Right cardiac atrium (tissue), 5 donors: ENCODE data around the gene POLA1. TPM values are rescaled to one million over a fixed set of nuclear protein-coding genes. Genes with fewer than 3 reads are reported as not detected.

Experiments
- ATAC-seq, 2 donors: fragments of 200-7000 bp; cut with Tn5 transposase; one replicate each; pipeline versions ENCODE4 v1.8.0 to v1.9.1; 2020; ENCODE audit warnings: moderate library complexity in 2 of 2, mild to moderate bottlenecking in 1 of 2
- DNase-seq, 3 donors: peaks; one replicate each; pipeline ENCODE4 v3.0.0-alpha.2; 2020
- H3K27ac ChIP-seq: one replicate; pipeline ENCODE4 v1.5.1; 2013; ENCODE audit warnings: mild to moderate bottlenecking, low read length, control low read depth, moderate library complexity
- H3K27me3 ChIP-seq: one replicate; pipeline ENCODE4 v1.6.1; 2013; ENCODE audit not compliant: control insufficient read depth, insufficient read depth
- H3K4me1 ChIP-seq: one replicate; pipeline ENCODE4 v1.6.1; 2013; ENCODE audit warnings: low read length; ENCODE audit not compliant: control insufficient read depth, insufficient read depth
- H3K4me3 ChIP-seq: one replicate; pipeline ENCODE4 v1.5.1; 2013; ENCODE audit warnings: low read length, control low read depth
- H3K9me3 ChIP-seq: one replicate; pipeline ENCODE4 v1.6.1; 2013; ENCODE audit warnings: low read length; ENCODE audit not compliant: control insufficient read depth
- WGBS: extraction: QIAGEN DNeasy Blood & Tissue Kit; methylation state at CpG from one replicate; pipeline ENCODE4 v1.1.7; 2013; 5-methylcytosine and 5-hydroxymethylcytosine counted together
- intact Hi-C, 4 donors: fragments of 100-400 bp; cut with DNase I; formaldehyde crosslinking; loops; one replicate each; pipeline versions ENCODE4 v1.11.0 to v1.14.0; 2022 to 2023
- polyA plus RNA-seq: library from polyadenylated mRNA; stranded (reverse); fragments of 200-250 nt; gene quantifications from one replicate; pipeline ENCODE4 v1.2.3, GENCODE V29; 2013
- total RNA-seq, 4 donors: library from RNA; stranded (reverse); fragmentation: NEBNext Ultra II Directional; extraction: Animal tissue kit (Norgen Biotek cat#: 25700); gene quantifications; one replicate each; pipeline ENCODE4 v1.2.1, GENCODE V29; 2021
- donor health status: healthy with polysubstance abuse.
- donor health status: DM: no; HTN: yes; CAD: no.
- donor health status: DM: no; HTN: no; CAD: no.
- donor health status: DM: no; HTN: yes; CAD: no; lungs with severe emphysema.
- donor health status: DM: yes; HTN: yes; CAD: no.

Gene POLA1
- total and polyA plus RNA-seq, 5 donors: 3.6 to 12.3 (median 9.1) TPM

- ATAC-seq: no peak
- peak in 1 of 3 donors; percentile 17 for DNase-seq
- H3K4me3 ChIP-seq: no peak overlapping the region
- no peaks in the 10 kb centered on the region for H3K4me1 ChIP-seq
- H3K27me3 ChIP-seq: no peaks in the 10 kb centered on the region
- H3K27ac ChIP-seq: no peak overlapping the region
- WGBS: 13% methylated on average over 40 of the region's 40 CpGs
- no peaks in the 10 kb centered on the region for H3K9me3 ChIP-seq
- intact Hi-C loops: no loop called here
Measured at GRCh38 chrX:25003066-25003849, 309.5 kb downstream of the POLA1 start.

GRCh38 chrX:25004040-25004439 is 310.3 kb downstream of the POLA1 start:
- H3K9me3 ChIP-seq: no peaks in the 10 kb centered on the region
- H3K27me3 ChIP-seq: no peaks in the 10 kb centered on the region
- H3K4me1 ChIP-seq: no peaks in the 10 kb centered on the region
- H3K27ac ChIP-seq: no peak overlapping the region
- H3K4me3 ChIP-seq: no peak overlapping the region
- DNase-seq (no peak), ATAC-seq (no peak)
- whole genome bisulfite sequencing: 23% methylated on average over 10 of the region's 10 CpGs
- intact Hi-C loops: no loop called here

- intact Hi-C loops: no loop called here
- no peak for ATAC-seq
- WGBS: 2% methylated on average over 59 of the region's 59 CpGs
- no peaks in the 10 kb centered on the region for H3K9me3 ChIP-seq
- no peak overlapping the region for H3K27ac ChIP-seq
- no peaks in the 10 kb centered on the region for H3K27me3 ChIP-seq
- DNase-seq: no peak
- no peak overlapping the region for H3K4me3 ChIP-seq
- no peaks in the 10 kb centered on the region for H3K4me1 ChIP-seq
Measured at GRCh38 chrX:25004485-25005032, 310.8 kb downstream of the POLA1 start.

GRCh38 chrX:25005034-25005381 is 311.3 kb downstream of the POLA1 start:
- 2% methylated on average over 23 of the region's 23 CpGs for WGBS
- Histone ChIP-seq H3K27me3 (no peaks in the 10 kb centered on the region), H3K4me3 (peak overlapping the region; percentile 29), H3K27ac (no peak overlapping the region), H3K4me1 (no peaks in the 10 kb centered on the region), H3K9me3 (no peaks in the 10 kb centered on the region)
- DNase-seq (no peak), ATAC-seq (no peak)
- intact Hi-C loops: no loop called here

GRCh38 chrX:25005382-25006185 is 311.9 kb downstream of the POLA1 start:
- 4% methylated on average over 72 of the region's 72 CpGs for WGBS
- intact Hi-C loops: no loop called here
- peak in 2 of 3 donors; percentile 37 to 41 for DNase-seq

GRCh38 chrX:25006586-25007058 is 312.9 kb downstream of the POLA1 start:
- 16% methylated on average over 7 of the region's 7 CpGs for WGBS
- H3K4me1 ChIP-seq: no peaks in the 10 kb centered on the region
- intact Hi-C loops: no loop called here
- no peaks in the 10 kb centered on the region for H3K27me3 ChIP-seq
- H3K9me3 ChIP-seq: no peaks in the 10 kb centered on the region
- ATAC-seq (no peak), DNase-seq (no peak)
- no peak overlapping the region for H3K4me3 ChIP-seq
- no peak overlapping the region for H3K27ac ChIP-seq

More at GRCh38 chrX:25005382-25006185, 311.9 kb downstream of the POLA1 start:
- H3K27ac ChIP-seq: no peak overlapping the region
- H3K9me3 ChIP-seq: no peaks in the 10 kb centered on the region
- peak overlapping the region; percentile 29 for H3K4me3 ChIP-seq
- ATAC-seq: peak in 1 of 2 donors; percentile 18
- H3K4me1 ChIP-seq: no peaks in the 10 kb centered on the region
- no peaks in the 10 kb centered on the region for H3K27me3 ChIP-seq

GRCh38 chrX:25007059-25008053 is 313.6 kb downstream of the POLA1 start:
- H3K9me3 ChIP-seq: no peaks in the 10 kb centered on the region
- H3K4me3 ChIP-seq: no peak overlapping the region
- ATAC-seq (no peak), DNase-seq (peak in 1 of 3 donors; percentile 28)
- H3K27ac ChIP-seq: no peak overlapping the region
- WGBS: 5% methylated on average over 56 of the region's 64 CpGs
- intact Hi-C loops: no loop called here
- H3K4me1 ChIP-seq: no peaks in the 10 kb centered on the region
- no peaks in the 10 kb centered on the region for H3K27me3 ChIP-seq

GRCh38 chrX:25009407-25009806 is 315.7 kb downstream of the POLA1 start:
- Histone ChIP-seq H3K27me3 (no peaks in the 10 kb centered on the region), H3K27ac (no peak overlapping the region), H3K4me3 (no peak overlapping the region), H3K9me3 (no peaks in the 10 kb centered on the region), H3K4me1 (no peaks in the 10 kb centered on the region)
- ATAC-seq (no peak), DNase-seq (no peak)
- 47% methylated on average over 7 of the region's 7 CpGs for WGBS
- intact Hi-C loops: no loop called here

GRCh38 chrX:25010784-25011588 is 317.3 kb downstream of the POLA1 start:
- intact Hi-C loops: no loop called here
- Histone ChIP-seq H3K27ac (no peak overlapping the region), H3K9me3 (no peaks in the 10 kb centered on the region), H3K27me3 (no peaks in the 10 kb centered on the region), H3K4me1 (no peaks in the 10 kb centered on the region), H3K4me3 (no peak overlapping the region)
- ATAC-seq (no peak), DNase-seq (no peak)
- 10% methylated on average over 33 of the region's 33 CpGs for WGBS
